ENCODE results near the gene RABL3. TPM values are rescaled to one million over a fixed set of nuclear protein-coding genes. Genes with fewer than 3 reads are reported as not detected.

The RABL3 gene
- polyA plus RNA-seq, 1 donor, result 20.4 TPM

GRCh38 chr3:120685411-120685810, 56.9 kb downstream of the RABL3 start:
- Histone ChIP-seq H3K4me3 (ENCODE audit: low read length) (no peak overlapping the region), H3K27me3 (ENCODE audit: control insufficient read depth, insufficient read depth, low read length) (no peaks in the 10 kb centered on the region), H3K27ac (ENCODE audit: low read length) (no peak overlapping the region), H3K9me3 (ENCODE audit: control insufficient read depth, low read depth, low read length) (no peaks in the 10 kb centered on the region), H3K36me3 (ENCODE audit: control insufficient read depth, insufficient read depth, low read length) (no peaks in the 10 kb centered on the region), H3K4me1 (ENCODE audit: control insufficient read depth, insufficient read depth, low read length) (peaks cover 16% of the 10 kb centered on the region)
- WGBS (ENCODE audit: insufficient coverage, low lambda C conversion rate), result no CpG with 5 or more reads among the region's 1 CpG
- DNase-seq, result no peak

GRCh38 chr3:120684896-120685295, 57.4 kb downstream of the RABL3 start:
- H3K9me3 ChIP-seq (ENCODE audit: control insufficient read depth, low read depth, low read length), result no peaks in the 10 kb centered on the region

GRCh38 chr3:120683671-120684301, 58.5 kb downstream of the RABL3 start:
- H3K36me3 ChIP-seq (ENCODE audit: control insufficient read depth, insufficient read depth, low read length), result no peaks in the 10 kb centered on the region
- peaks cover 25% of the 10 kb centered on the region for H3K4me1 ChIP-seq (ENCODE audit: control insufficient read depth, insufficient read depth, low read length)
- DNase-seq, result no peak
- no peaks in the 10 kb centered on the region for H3K27me3 ChIP-seq (ENCODE audit: control insufficient read depth, insufficient read depth, low read length)
- no peaks in the 10 kb centered on the region for H3K9me3 ChIP-seq (ENCODE audit: control insufficient read depth, low read depth, low read length)
- 0% methylated on average over 1 of the region's 3 CpGs for WGBS (ENCODE audit: insufficient coverage, low lambda C conversion rate)
- no peak overlapping the region for H3K4me3 ChIP-seq (ENCODE audit: low read length)
- no peak overlapping the region for H3K27ac ChIP-seq (ENCODE audit: low read length)

More at GRCh38 chr3:120684896-120685295, 57.4 kb downstream of the RABL3 start:
- H3K27me3 ChIP-seq (ENCODE audit: control insufficient read depth, insufficient read depth, low read length), result no peaks in the 10 kb centered on the region
- peaks cover 16% of the 10 kb centered on the region for H3K4me1 ChIP-seq (ENCODE audit: control insufficient read depth, insufficient read depth, low read length)
- 100% methylated on average over 1 of the region's 4 CpGs for WGBS (ENCODE audit: insufficient coverage, low lambda C conversion rate)
- H3K4me3 ChIP-seq (ENCODE audit: low read length), result no peak overlapping the region
- H3K27ac ChIP-seq (ENCODE audit: low read length), result no peak overlapping the region
- H3K36me3 ChIP-seq (ENCODE audit: control insufficient read depth, insufficient read depth, low read length), result no peaks in the 10 kb centered on the region
- DNase-seq, result no peak

GRCh38 chr3:120683213-120683612, 59.1 kb downstream of the RABL3 start:
- DNase-seq, result no peak
- Histone ChIP-seq H3K27ac (ENCODE audit: low read length) (peak overlapping the region; percentile 87), H3K4me1 (ENCODE audit: control insufficient read depth, insufficient read depth, low read length) (peaks cover 26% of the 10 kb centered on the region), H3K4me3 (ENCODE audit: low read length) (no peak overlapping the region), H3K27me3 (ENCODE audit: control insufficient read depth, insufficient read depth, low read length) (no peaks in the 10 kb centered on the region), H3K36me3 (ENCODE audit: control insufficient read depth, insufficient read depth, low read length) (no peaks in the 10 kb centered on the region), H3K9me3 (ENCODE audit: control insufficient read depth, low read depth, low read length) (no peaks in the 10 kb centered on the region)
- no CpG with 5 or more reads among the region's 1 CpG for WGBS (ENCODE audit: insufficient coverage, low lambda C conversion rate)

GRCh38 chr3:120682095-120682681, 60.1 kb downstream of the RABL3 start, which contains the start of gene HGD:
HGD (minus strand) TSS chr3:120682239; CDS start chr3:120682111, 128 bp downstream.
- no peaks in the 10 kb centered on the region for H3K9me3 ChIP-seq (ENCODE audit: control insufficient read depth, low read depth, low read length)
- H3K4me1 ChIP-seq (ENCODE audit: control insufficient read depth, insufficient read depth, low read length), result peaks cover 32% of the 10 kb centered on the region
- peak; percentile 82 to 93 for DNase-seq
- peak within 1 kb of the TSS; percentile 87 for H3K27ac ChIP-seq (ENCODE audit: low read length)
- no peaks in the 10 kb centered on the region for H3K36me3 ChIP-seq (ENCODE audit: control insufficient read depth, insufficient read depth, low read length)
- H3K27me3 ChIP-seq (ENCODE audit: control insufficient read depth, insufficient read depth, low read length), result no peaks in the 10 kb centered on the region
- 40% methylated on average over 1 of the region's 5 CpGs for WGBS (ENCODE audit: insufficient coverage, low lambda C conversion rate)
- peak within 1 kb of the TSS; percentile 42 for H3K4me3 ChIP-seq (ENCODE audit: low read length)

GRCh38 chr3:120681506-120682038, 60.7 kb downstream of the RABL3 start:
- no CpG with 5 or more reads among the region's 4 CpGs for WGBS (ENCODE audit: insufficient coverage, low lambda C conversion rate)
- Histone ChIP-seq H3K4me1 (ENCODE audit: control insufficient read depth, insufficient read depth, low read length) (peaks cover 32% of the 10 kb centered on the region), H3K27me3 (ENCODE audit: control insufficient read depth, insufficient read depth, low read length) (no peaks in the 10 kb centered on the region), H3K36me3 (ENCODE audit: control insufficient read depth, insufficient read depth, low read length) (no peaks in the 10 kb centered on the region), H3K4me3 (ENCODE audit: low read length) (peak overlapping the region; percentile 42), H3K27ac (ENCODE audit: low read length) (peak overlapping the region; percentile 87), H3K9me3 (ENCODE audit: control insufficient read depth, low read depth, low read length) (no peaks in the 10 kb centered on the region)
- DNase-seq, result no peak

- DNase-seq, result no peak
- Histone ChIP-seq H3K27me3 (ENCODE audit: control insufficient read depth, insufficient read depth, low read length) (no peaks in the 10 kb centered on the region), H3K4me1 (ENCODE audit: control insufficient read depth, insufficient read depth, low read length) (peaks cover 32% of the 10 kb centered on the region), H3K9me3 (ENCODE audit: control insufficient read depth, low read depth, low read length) (no peaks in the 10 kb centered on the region), H3K27ac (ENCODE audit: low read length) (peak overlapping the region; percentile 87), H3K36me3 (ENCODE audit: control insufficient read depth, insufficient read depth, low read length) (no peaks in the 10 kb centered on the region), H3K4me3 (ENCODE audit: low read length) (peak overlapping the region; percentile 42)
- 100% methylated on average over 1 of the region's 2 CpGs for WGBS (ENCODE audit: insufficient coverage, low lambda C conversion rate)
Measured at GRCh38 chr3:120681018-120681417, 61.3 kb downstream of the RABL3 start.

- no peak for DNase-seq
- Histone ChIP-seq H3K9me3 (ENCODE audit: control insufficient read depth, low read depth, low read length) (no peaks in the 10 kb centered on the region), H3K27ac (ENCODE audit: low read length) (no peak overlapping the region), H3K4me3 (ENCODE audit: low read length) (no peak overlapping the region), H3K36me3 (ENCODE audit: control insufficient read depth, insufficient read depth, low read length) (no peaks in the 10 kb centered on the region), H3K27me3 (ENCODE audit: control insufficient read depth, insufficient read depth, low read length) (no peaks in the 10 kb centered on the region), H3K4me1 (ENCODE audit: control insufficient read depth, insufficient read depth, low read length) (peaks cover 32% of the 10 kb centered on the region)
- WGBS (ENCODE audit: insufficient coverage, low lambda C conversion rate), result 100% methylated on average over 1 of the region's 3 CpGs
Measured at GRCh38 chr3:120680193-120680894, 62.0 kb downstream of the RABL3 start.

- no peaks in the 10 kb centered on the region for H3K27me3 ChIP-seq (ENCODE audit: control insufficient read depth, insufficient read depth, low read length)
- H3K9me3 ChIP-seq (ENCODE audit: control insufficient read depth, low read depth, low read length), result no peaks in the 10 kb centered on the region
- H3K36me3 ChIP-seq (ENCODE audit: control insufficient read depth, insufficient read depth, low read length), result peaks cover 3% of the 10 kb centered on the region
- peak overlapping the region; percentile 76 for H3K27ac ChIP-seq (ENCODE audit: low read length)
- DNase-seq, result peak in 1 of 2 donors; percentile 36
- no peak overlapping the region for H3K4me3 ChIP-seq (ENCODE audit: low read length)
- no CpG with 5 or more reads among the region's 3 CpGs for WGBS (ENCODE audit: insufficient coverage, low lambda C conversion rate)
- peaks cover 32% of the 10 kb centered on the region for H3K4me1 ChIP-seq (ENCODE audit: control insufficient read depth, insufficient read depth, low read length)
Measured at GRCh38 chr3:120678984-120679383, 63.3 kb downstream of the RABL3 start.

GRCh38 chr3:120678331-120678947, 63.9 kb downstream of the RABL3 start:
- H3K4me3 ChIP-seq (ENCODE audit: low read length), result no peak overlapping the region
- WGBS (ENCODE audit: insufficient coverage, low lambda C conversion rate), result 0% methylated on average over 1 of the region's 6 CpGs
- peak overlapping the region; percentile 76 for H3K27ac ChIP-seq (ENCODE audit: low read length)
- H3K4me1 ChIP-seq (ENCODE audit: control insufficient read depth, insufficient read depth, low read length), result peaks cover 30% of the 10 kb centered on the region
- H3K27me3 ChIP-seq (ENCODE audit: control insufficient read depth, insufficient read depth, low read length), result no peaks in the 10 kb centered on the region
- peak; percentile 65 to 87 for DNase-seq
- no peaks in the 10 kb centered on the region for H3K9me3 ChIP-seq (ENCODE audit: control insufficient read depth, low read depth, low read length)
- H3K36me3 ChIP-seq (ENCODE audit: control insufficient read depth, insufficient read depth, low read length), result peaks cover 3% of the 10 kb centered on the region

All from large intestine (tissue), 3 donors.